GM12891 (cell line): ENCODE results near the gene MMP20.

ENCODE experiments used
- DNase-seq: peaks from one replicate; pipeline ENCODE4 v3.0.0; 2011; ENCODE audit warnings: low spot score; ENCODE audit not compliant: insufficient read length
- FAIRE-seq: peaks from 2 replicates; lab custom pipeline; 2011; peaks lifted over from hg19 to GRCh38; lab: Jason Lieb, UNC
- PAX5 ChIP-seq: IDR thresholded peaks from 2 replicates; pipeline ENCODE4 v1.6.1; 2011; ENCODE audit warnings: low read length, moderate library complexity, mild to moderate bottlenecking; ENCODE audit not compliant: insufficient read depth, severe bottlenecking
- POLR2A ChIP-seq: IDR thresholded peaks from 2 replicates; pipeline ENCODE4 v1.6.1; 2011; ENCODE audit warnings: low read depth, low read length, control low read depth
- POLR2AphosphoS5 ChIP-seq: IDR thresholded peaks from 2 replicates; pipeline ENCODE4 v1.6.1; 2011; ENCODE audit warnings: low read depth, low read length, control low read depth
- POU2F2 ChIP-seq: IDR thresholded peaks from 2 replicates; pipeline ENCODE4 v1.6.1; 2011; ENCODE audit warnings: low read depth, mild to moderate bottlenecking, control low read depth, low read length, moderate library complexity
- SPI1 ChIP-seq: IDR thresholded peaks from 2 replicates; pipeline ENCODE4 v1.6.1; 2011; ENCODE audit warnings: low read depth, low read length, control low read depth
- TAF1 ChIP-seq: IDR thresholded peaks from 2 replicates; pipeline ENCODE4 v1.6.1; 2011; ENCODE audit warnings: low read depth, low read length, control low read depth

The MMP20 gene

DNA sequence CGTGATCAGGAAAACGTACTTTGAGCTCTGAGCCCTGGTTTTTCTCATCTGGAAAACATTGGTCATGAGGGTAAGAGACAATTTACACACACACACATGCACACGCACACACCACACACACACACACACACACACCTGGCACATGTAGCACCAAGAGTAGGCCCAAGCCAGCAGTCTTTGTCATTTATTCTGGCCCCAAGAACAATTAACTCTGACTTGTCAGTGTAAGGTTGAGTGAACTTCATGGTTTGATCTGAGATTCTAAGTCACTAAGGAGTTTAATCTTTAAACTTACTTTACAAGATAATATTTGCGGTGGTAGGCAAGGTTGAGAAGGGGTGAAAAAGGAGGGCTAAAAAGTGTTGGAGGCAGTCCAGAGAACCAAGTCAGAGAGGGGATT lies 44.1 kb downstream of the MMP20 start:
- DNase-seq, result no peak
- FAIRE-seq, result peak; percentile 65
- no peak for TF ChIP-seq PAX5
- no peak for TF ChIP-seq POLR2AphosphoS5
- TF ChIP-seq POLR2A, result no peak
- no peak for TF ChIP-seq POU2F2
- no peak for TF ChIP-seq SPI1
- TF ChIP-seq TAF1, result no peak

- DNase-seq, result no peak
These were observed 44.8 kb downstream of the MMP20 start for GRCh38 chr11:102580185-102580951.

GRCh38 chr11:102577723-102578122 lies 47.4 kb downstream of the MMP20 start:
- DNase-seq (no peak), FAIRE-seq (no peak)
- TF ChIP-seq PAX5, result no peak

More at GRCh38 chr11:102580185-102580951, 44.8 kb downstream of the MMP20 start:
- FAIRE-seq, result peak; percentile 82
- TF ChIP-seq POLR2A (no peak), SPI1 (0 out of 2 replicates have a peak, but pooled peaks have one; percentile 5), TAF1 (no peak), POU2F2 (peak; percentile 48; the same call in 1 of the 2 replicates), PAX5 (no peak), POLR2AphosphoS5 (no peak)

GRCh38 chr11:102577182-102577581 lies 48.0 kb downstream of the MMP20 start:
- no peak for DNase-seq
- peak; percentile 63 for FAIRE-seq
- TF ChIP-seq SPI1 (0 out of 2 replicates have a peak, but pooled peaks have one; percentile 8), POLR2AphosphoS5 (no peak)

GRCh38 chr11:102576350-102576749 lies 48.8 kb downstream of the MMP20 start:
- no peak for FAIRE-seq
- DNase-seq, result no peak
- no peak for TF ChIP-seq POU2F2
- no peak for TF ChIP-seq TAF1
- TF ChIP-seq PAX5, result no peak
- TF ChIP-seq SPI1, result no peak
- no peak for TF ChIP-seq POLR2AphosphoS5
- TF ChIP-seq POLR2A, result no peak

- TF ChIP-seq PAX5, result no peak
- TF ChIP-seq SPI1, result no peak
- TF ChIP-seq POLR2AphosphoS5, result no peak
- no peak for TF ChIP-seq TAF1
- no peak for TF ChIP-seq POLR2A
- no peak for TF ChIP-seq POU2F2
- no peak for DNase-seq
- FAIRE-seq, result no peak
These were observed 50.1 kb downstream of the MMP20 start for GRCh38 chr11:102575012-102575411.

- TF ChIP-seq SPI1, result no peak
- TF ChIP-seq POU2F2, result no peak
- no peak for TF ChIP-seq POLR2AphosphoS5
- TF ChIP-seq TAF1, result no peak
- TF ChIP-seq PAX5, result no peak
- FAIRE-seq (no peak), DNase-seq (no peak)
These were observed 51.3 kb downstream of the MMP20 start for GRCh38 chr11:102573851-102574250.

DNA sequence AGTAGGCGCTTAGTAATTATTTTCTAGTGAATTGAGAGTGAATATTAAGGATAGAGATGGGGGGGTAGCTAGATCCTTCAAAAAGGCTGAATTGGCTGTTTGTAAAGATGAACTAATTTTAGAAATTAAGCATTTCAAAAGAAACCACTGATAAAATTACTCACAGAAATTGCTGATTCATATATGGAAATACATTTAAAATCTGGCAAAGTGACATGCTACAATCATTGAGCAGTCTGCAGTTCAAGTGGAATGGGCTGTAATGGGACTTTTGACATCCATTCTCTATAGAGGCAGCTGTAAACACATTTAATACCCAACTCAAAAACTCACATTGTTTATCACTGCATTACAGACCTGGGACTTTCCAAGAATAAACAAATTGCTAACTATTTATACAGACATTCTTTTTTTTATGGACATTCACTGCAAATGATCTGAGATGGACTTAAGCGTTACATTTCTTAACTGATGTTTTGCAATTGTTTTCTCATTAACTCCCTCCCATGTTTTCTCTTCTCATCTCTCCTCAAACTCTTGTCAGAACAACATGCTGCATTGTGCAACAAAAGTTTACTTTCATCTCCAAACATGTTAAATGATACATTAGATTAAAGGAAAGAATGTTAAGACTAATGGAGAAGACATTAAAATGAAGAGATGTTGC lies 52.4 kb downstream of the MMP20 start:
- no peak for FAIRE-seq
- no peak for DNase-seq
- TF ChIP-seq POLR2A (no peak), PAX5 (no peak), POLR2AphosphoS5 (no peak), POU2F2 (no peak), TAF1 (no peak), SPI1 (no peak)

GRCh38 chr11:102568851-102569250 lies 56.3 kb downstream of the MMP20 start:
- TF ChIP-seq POLR2AphosphoS5, result no peak
- TF ChIP-seq TAF1, result no peak
- TF ChIP-seq SPI1, result no peak
- TF ChIP-seq PAX5, result no peak
- TF ChIP-seq POU2F2, result no peak
- TF ChIP-seq POLR2A, result no peak
- DNase-seq (no peak), FAIRE-seq (no peak)

DNA sequence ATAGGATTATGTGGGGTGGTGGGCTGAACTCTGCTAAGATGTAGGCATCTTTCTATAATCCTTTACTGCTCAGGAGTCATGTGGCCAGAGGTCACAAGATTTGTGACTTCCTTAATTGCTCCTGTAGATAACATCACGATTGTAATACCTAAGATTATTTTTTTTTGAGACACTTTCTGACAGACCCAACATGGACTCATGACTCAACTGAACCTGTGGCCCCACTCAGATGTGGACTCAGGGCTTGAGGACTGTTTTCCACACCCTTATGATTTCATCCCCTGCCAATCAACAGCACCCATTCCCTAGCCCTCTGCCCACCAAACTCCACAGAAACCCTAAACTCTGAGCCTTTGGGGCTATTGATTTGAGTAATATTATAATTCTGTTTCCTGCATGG lies 59.0 kb downstream of the MMP20 start:
- no peak for DNase-seq
- no peak for TF ChIP-seq SPI1
- TF ChIP-seq POLR2A, result no peak
- TF ChIP-seq PAX5, result no peak
- no peak for TF ChIP-seq TAF1
- TF ChIP-seq POLR2AphosphoS5, result no peak
- TF ChIP-seq POU2F2, result no peak
- no peak for FAIRE-seq
